Effector CD8-positive, alpha-beta T cell (primary cell): ENCODE measurements around the gene PHKB.
"Not testable (repeated sequence)": the region's sequence is repeated elsewhere in the genome, so short reads cannot be mapped to it uniquely, and the experiment has no call there.

Experiments
- DNase-seq: peaks from one replicate; lab custom pipeline; 2025; lab: John Stamatoyannopoulos, UW
- total RNA-seq, 4 experiments: gene quantifications; one replicate each; lab custom pipeline; 2026; lab: John Stamatoyannopoulos, UW

The PHKB gene
- total RNA-seq: 40.1 to 57.2 (median 42.8) reads per million in 4 experiments

- peak; percentile 90 for DNase-seq
These were observed at the start of gene PHKB, which contains the start of gene ITFG1 for GRCh38 chr16:47460711-47461597. Gene PHKB, plus strand, starts transcription at chr16:47461331. Its CDS starts 20 bp downstream, at chr16:47461351. Gene ITFG1, minus strand, starts transcription at chr16:47461063. Its CDS starts 18 bp downstream, at chr16:47461045.

- no peak for DNase-seq
These were observed 48.1 kb upstream of the PHKB start for GRCh38 chr16:47413041-47413440.

GRCh38 chr16:47416869-47417268, 44.3 kb upstream of the PHKB start:
- DNase-seq: no peak

- no peak for DNase-seq
These were observed 36.3 kb upstream of the PHKB start for GRCh38 chr16:47424846-47425245.

GRCh38 chr16:47426806-47427205, 34.3 kb upstream of the PHKB start:
- DNase-seq: no peak

GRCh38 chr16:47431960-47432359, 29.2 kb upstream of the PHKB start:
- no peak for DNase-seq

- not testable (repeated sequence) for DNase-seq
These were observed 26.9 kb upstream of the PHKB start for GRCh38 chr16:47434274-47434673.

- DNase-seq: not testable (repeated sequence)
These were observed 21.1 kb upstream of the PHKB start for GRCh38 chr16:47440066-47440465.

GRCh38 chr16:47442884-47443283, 18.2 kb upstream of the PHKB start:
- not testable (repeated sequence) for DNase-seq

GRCh38 chr16:47446431-47446830, 14.7 kb upstream of the PHKB start:
- DNase-seq: no peak

- DNase-seq: no peak
These were observed 12.1 kb upstream of the PHKB start for GRCh38 chr16:47448830-47449575.

GRCh38 chr16:47449788-47450187, 11.3 kb upstream of the PHKB start:
- DNase-seq: no peak

GRCh38 chr16:47458331-47458730, 2.8 kb upstream of the PHKB start:
- no peak for DNase-seq

- no peak for DNase-seq
These were observed 1.5 kb upstream of the PHKB start for GRCh38 chr16:47459603-47460002.

- DNase-seq: no peak
These were observed 796 bp upstream of the PHKB start for GRCh38 chr16:47460359-47460710.

GRCh38 chr16:47461598-47462266, 601 bp downstream of the PHKB start:
- no peak for DNase-seq

GRCh38 chr16:47463771-47464624, 2.9 kb downstream of the PHKB start:
- DNase-seq: no peak

GRCh38 chr16:47465919-47466630, 4.9 kb downstream of the PHKB start:
- no peak for DNase-seq

GRCh38 chr16:47467501-47467900, 6.4 kb downstream of the PHKB start:
- DNase-seq: no peak

GRCh38 chr16:47468070-47468689, 7.0 kb downstream of the PHKB start:
- not testable (repeated sequence) for DNase-seq
